ENCODE data around the gene GNS.

The GNS gene

DNA sequence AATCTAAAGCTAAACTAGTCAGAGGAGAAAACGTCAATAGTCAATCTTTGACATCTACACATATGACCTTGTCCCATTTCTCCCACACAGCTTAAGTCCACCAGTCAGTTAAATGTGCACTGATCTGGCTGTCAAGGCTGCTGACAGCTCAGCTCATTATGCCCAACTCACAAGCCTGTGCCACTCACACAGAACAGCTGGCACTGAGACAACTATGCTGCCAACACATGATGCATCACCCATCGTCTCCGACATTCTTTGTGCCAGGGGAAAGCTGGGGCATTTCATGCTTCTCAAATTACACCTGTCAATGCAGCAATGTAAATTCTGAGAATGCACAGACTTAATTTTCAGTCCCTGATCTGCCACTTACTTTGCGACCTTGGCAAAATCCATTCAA, 25.3 kb downstream of the GNS start:
- DNase-seq, result no peak

DNA sequence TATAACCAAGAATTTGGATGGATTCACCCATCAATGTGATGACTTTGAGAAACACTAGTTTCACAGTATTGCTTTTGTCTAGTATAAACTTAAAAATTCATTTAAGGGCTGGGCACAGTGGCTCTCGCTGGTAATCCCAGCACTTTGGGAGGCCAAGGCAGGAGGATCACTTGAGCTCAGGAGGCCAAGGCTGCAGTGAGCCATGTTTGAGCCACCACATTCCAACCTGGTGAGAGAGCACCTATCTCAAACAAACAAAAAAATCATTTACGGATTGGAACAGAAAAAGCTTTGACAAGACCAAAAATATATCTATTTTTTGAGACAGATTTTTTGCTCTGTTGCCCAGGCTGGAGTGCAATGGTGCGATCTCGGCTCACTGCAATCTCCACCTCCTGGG, 27.5 kb downstream of the GNS start:
- no peak for DNase-seq

DNA sequence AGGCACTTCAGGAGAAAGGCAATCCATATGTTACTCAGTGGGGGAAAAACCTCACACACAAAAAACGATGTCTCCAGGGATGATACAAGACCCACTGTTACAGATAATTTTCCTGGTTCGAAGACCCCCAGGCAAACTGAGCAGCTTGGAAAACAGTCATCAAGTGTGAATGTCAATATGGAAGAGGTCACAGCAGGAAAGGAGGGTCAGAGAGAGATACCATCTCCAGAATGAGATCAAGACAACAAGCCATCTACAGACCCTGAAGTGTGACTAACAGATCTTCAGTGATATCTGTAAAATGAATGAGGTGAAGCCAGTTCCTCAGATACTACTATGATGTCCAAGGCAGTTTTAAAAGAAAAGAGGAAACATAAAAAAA, 28.6 kb downstream of the GNS start:
- DNase-seq, result no peak

DNA sequence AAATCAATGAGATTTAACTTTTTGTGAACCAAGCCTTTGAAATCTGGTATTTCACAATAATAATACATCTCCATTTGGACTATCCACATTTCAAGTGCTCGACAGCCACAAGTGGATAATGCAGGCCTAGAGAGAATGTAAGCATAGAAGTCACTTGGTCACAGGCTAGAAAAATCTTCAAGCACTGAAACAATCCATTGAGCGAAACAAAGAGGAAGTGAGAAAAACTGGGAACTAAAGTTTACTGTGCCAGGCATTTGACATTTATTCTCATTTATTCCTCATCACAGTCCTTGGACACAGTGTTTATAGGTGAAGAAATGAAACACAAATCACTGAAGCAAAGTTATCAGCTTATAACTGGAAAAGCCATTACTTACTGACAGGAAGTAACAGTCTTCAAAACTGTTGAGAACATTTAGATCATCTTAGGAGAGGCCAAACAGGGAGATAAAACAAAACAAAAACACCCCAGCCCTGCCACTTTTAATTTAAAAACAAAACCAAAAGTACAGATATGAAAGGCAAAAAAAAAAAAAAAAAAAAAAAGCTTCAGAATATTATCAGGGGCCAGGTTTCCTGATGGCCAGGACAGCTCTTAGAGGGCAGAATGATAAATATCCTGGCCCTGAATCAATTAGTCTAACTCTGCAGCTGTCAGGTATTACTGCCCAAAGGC, 29.2 kb downstream of the GNS start:
- no peak for DNase-seq

DNA sequence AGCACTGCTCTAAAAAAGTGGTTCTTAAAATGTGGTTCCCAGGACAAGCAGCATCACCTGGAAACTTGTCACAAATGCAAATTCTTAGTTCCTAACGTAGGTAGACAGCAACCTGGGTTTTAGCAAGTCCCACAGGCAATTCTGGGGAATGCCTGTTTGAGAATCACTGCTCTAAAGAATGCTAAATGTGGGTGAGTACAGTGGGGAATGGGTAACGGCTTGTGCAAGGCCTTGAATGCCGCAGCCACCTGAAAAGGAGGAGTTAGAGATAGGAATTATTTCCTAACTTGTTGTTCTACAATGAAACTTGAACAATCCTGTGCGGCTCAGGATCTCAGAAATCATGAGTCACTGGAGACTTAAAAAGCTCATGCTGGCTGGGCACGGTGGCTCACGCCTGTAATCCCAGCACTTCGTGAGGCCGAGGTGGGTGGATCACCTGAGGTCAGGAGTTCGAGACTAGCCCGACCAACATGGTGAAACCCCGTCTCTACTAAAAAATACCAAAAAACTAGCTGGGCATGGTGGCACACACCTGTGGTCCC, 34.9 kb downstream of the GNS start:
- DNase-seq, result no peak

DNA sequence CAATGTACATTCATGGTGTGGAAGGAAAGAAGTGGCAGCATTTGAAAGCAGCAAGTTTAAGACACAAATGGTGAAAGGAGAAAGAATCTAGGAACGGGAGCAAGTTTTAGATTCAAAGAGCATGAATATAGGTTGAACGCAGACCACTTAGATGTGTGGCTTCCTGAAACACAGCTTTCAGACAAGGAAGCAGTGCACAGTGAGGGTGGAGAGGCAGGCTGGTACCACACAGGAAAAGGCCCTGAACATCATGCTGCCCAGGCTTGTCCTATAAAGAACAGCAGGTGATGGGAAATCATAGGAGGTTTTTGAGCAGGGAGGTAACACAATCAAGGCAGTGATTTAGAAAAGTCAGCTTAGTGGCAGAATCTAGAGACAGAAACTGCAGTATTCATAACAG, 35.6 kb downstream of the GNS start:
- DNase-seq, result no peak

DNA sequence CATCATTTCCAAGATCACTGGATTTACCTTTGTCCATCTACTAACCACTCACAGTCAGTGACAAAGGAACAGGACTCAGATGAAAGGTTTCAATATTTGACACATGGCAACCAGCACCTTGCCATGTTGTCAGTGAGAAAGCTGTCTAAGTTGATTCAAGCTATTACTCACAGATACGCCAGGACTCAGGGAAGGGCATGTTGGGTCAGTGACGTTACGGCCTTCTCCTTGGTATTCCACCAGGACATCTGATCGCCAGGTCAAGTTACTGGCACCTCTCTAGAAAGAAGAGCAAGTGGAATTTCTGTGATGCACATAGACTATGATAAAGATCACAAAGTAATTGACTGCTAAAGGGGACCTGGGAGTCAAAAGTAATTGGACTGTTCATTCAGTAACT, 36.4 kb downstream of the GNS start:
- DNase-seq, result no peak

DNA sequence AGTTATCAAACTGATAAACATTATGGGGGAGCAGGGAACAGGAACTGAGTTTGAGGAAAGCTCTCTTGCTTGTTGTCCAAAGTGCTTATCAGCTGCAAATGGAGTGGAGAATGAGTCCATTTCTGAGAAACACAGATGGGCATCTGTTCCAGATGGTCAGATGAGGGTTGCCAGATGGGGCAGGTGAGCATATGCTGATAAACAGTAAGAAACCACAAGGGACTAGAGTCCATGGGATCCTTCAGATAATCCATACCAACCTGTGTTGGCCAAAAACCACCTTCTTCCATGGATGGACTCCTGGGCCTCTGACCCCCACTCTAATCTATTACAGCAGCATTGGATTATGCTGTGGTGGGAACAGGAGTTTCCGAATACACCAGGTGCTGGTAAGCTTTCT, 38.3 kb downstream of the GNS start:
- DNase-seq, result no peak

DNA sequence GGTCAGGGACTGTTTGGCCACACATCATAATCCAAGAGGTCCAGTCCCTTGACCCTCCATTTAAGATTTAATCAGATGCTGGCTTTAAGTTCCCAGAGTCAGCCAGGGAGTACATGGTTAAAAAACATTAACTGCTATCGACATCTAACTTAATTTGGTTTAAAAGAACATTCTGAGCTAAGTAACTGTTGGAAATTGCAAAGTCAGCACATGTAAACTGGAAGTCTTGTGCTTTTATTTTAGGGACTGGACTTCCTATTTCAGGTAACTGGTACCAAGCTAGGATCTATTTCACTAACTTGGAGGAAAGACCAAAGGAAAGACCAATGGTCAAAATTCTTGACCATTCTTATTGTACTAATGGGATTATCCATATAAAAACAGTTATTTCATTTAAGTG, 40.6 kb downstream of the GNS start:
- DNase-seq, result no peak

DNA sequence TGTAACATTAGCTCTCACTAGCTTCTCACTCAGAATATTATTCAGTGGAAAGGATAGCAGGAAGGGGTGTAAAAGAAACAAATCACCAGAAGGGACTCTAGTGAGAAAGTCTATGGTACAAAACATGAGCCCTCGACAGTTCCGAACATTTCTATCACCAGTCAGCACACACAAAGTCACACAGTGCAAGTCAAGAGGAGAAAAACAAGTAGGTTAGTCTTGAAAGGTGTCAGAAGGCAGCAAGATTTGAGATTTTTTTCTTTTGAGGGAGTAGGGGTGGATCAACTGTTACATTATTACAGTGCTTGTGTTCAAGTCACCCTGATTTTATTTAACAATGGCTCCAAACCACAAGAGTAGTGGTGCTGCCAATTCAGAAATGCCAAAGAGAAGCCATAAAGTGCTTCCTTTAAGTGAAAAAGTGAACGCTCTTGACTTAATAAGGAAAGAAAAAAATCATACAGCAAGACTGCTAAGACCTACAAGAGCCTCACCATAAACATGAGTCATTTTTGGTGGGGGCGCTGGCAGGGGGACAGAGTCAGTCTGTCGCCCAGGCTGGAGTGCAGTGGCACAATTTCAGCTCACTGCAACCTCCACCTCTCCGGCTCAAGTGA, 42.3 kb downstream of the GNS start:
- DNase-seq, result no peak

DNA sequence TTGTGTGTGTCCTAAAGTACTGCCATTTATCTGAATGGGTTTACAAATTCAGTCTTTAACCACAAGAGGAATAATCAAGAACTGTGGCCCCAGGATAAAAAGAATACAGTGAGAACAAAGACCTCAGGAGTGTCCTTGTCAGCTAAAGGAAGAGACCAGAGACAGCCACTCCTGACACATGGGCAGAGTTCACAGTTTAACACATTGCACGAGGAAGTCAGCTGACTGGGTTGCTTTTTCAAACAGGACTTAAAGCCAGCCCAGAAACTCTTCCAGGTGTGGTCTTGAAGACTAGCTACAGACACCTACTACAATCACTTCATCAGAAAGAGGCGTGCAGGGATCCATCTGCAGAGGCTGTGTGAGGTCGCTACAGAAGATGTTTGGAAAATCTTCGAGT, 42.8 kb downstream of the GNS start:
- DNase-seq, result no peak

DNA sequence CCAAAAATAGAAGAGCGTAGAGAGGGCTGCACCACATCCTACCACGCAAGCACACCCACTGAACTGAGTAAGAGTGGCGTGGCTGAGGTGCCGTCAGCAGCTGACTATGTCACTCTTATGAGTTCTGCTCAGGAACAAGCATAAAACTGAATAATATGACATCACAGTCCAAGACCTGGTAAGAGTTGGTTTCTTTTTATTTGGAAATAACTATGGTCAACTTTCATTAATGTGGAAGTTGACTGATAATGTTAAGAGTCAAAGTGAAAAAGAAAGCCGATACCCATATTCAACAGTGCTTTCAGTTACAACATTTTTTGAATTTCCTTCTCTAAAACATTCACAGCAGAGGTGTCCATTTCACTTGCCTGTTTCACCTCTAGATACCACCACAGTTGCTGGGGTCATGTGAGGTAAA, 44.6 kb downstream of the GNS start:
- DNase-seq, result no peak

DNA sequence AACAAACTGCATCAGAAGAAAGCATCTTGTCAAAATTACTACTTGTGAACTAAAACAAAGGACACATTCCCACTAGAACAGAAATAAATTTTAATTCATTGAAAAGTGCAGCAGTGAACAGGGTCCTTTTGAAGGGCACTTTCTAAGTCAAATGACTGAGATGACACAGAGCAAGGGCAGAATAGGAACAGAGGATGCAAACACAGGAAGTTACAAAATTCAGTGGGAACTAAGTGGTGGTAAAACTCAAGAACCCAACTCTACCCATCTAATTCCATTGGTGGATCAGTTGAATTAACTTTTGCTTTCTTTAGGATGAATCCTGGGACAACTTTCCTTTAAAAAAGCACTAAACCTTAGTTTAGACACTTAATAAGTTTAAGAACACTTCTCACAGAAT, 45.8 kb downstream of the GNS start:
- no peak for DNase-seq

DNA sequence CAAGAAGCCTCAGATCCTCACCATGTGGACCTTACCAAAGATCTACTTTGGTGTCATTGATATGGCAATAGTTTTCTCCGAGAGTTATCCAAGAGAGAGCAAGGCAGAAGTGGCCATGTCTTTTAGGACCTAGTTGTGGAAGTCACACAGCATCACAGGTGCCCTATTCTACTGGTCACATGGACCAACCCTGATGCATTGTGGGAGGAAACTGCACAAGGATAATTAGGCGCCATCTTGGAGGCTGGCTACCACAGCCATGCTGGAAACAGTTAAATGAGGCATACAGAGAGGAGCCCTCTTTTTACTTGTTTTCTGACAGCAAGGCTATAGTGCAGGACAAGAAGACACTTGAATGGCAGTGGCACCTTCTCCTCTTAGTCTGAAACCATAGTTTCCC, 49.8 kb downstream of the GNS start:
- no peak for DNase-seq

DNA sequence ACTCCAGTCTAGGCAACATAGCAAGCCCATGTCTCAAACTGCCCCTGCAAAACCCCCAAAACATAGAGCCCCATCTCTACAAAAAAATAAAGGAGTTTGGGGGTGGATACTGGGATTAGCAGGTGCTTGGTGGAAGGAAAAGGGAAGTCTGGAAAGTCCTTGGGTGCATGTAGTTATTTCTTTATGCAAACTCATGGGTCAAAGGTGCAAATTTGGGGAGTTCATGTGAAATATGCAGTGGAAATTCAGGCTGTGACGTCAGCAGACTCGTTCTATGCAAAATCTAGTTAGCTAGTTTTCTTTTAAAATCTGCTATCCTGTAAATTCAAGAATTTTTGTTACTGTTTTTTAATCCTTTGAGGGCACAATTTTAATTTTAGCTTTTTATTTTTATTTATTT, 51.3 kb downstream of the GNS start:
- no peak for DNase-seq

DNA sequence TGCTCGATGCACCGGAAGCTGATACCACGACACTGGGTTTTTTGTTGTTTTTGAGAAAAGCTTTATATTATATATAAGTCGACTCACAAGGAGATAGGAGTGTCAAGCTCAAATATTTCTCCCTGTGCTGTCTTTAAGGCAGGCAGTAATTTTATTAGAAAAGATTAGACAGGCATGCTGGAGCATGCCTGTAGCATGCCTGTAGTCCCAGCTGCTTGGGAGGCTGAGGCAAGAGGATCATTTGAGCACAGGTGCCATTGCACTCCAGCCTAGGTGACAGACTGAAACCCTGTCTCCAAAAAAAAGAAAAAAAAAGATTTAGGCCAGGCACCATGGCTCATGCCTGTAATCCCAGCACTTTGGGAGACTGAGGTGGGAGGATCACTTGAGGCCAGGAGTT, 51.8 kb downstream of the GNS start:
- no peak for DNase-seq

DNA sequence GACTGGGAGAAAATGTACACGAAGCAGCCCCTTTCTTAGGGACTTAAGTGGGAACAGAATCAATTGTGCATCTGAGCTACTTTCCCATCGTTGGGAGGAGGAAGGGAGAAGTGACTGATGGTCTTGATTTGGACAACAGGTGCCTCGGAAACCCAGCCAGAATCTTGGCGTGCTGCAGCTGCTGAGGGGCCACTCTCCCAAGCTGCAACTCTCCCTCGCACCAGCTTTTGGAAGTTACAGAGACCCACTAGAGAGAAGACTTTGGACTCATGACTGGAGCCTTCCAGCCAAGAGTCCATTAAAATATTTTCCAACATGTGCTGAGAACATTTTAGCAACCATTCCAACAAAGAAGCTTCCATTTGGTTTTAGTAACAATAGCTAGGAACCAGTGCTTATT, 52.3 kb downstream of the GNS start:
- DNase-seq, result no peak

DNA sequence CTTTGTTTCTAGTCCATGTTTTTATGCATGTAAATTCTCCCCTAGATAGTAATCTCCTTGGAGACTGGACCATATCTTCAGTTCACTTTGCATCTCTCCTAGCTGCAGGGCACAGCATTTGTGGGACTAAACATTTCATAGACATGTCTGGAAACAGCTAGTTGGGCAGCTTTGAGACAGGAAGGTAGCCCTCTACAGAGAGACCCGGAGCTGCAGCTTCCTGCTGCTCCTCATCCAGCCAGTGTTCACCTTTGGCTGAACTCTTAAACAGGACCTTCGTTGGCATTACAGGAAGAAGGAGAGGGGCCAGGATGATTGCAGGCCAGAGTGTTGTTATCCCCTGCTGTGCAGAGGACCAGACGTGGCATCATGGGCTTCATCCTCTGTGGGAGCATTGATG, 52.9 kb downstream of the GNS start:
- no peak for DNase-seq

DNA sequence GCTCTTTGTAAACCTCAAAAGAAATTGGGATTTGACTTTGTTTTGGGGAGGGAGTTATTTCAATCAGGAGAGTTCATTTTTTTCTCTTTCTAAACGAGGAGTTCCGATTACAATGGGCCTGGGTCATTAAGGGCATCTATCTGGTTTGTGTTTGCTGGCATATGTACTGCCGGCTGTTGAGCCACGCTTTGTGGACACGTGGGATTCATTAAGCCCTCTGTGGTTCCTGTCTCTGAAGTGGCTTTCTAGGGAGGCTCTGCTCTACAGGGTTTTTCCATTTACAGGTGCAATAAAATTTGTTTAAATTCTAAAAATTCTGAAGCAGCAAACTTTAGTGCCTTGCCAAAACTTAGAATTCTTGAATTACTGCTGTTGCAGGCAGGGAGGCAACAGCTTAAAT, 57.9 kb downstream of the GNS start:
- DNase-seq, result no peak

DNA sequence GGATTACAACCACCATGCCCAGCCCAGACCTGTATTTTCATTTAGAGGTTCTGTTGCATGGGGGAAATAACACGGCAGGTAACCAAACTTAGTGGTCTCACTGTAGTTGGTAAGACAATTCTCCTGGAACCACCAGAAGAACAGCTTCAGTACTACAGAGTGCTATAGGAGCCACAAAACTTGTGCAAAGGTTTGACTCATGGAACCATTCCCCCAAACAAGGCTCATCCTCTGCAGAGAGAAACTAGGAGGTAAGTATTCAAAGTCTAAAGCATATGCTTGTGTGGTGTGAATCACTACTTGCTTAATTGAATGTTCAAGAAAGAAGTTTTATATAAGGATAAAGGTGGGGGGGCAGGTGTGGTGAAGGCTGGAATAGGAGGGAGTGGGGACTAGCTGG, 58.7 kb downstream of the GNS start:
- no peak for DNase-seq

DNA sequence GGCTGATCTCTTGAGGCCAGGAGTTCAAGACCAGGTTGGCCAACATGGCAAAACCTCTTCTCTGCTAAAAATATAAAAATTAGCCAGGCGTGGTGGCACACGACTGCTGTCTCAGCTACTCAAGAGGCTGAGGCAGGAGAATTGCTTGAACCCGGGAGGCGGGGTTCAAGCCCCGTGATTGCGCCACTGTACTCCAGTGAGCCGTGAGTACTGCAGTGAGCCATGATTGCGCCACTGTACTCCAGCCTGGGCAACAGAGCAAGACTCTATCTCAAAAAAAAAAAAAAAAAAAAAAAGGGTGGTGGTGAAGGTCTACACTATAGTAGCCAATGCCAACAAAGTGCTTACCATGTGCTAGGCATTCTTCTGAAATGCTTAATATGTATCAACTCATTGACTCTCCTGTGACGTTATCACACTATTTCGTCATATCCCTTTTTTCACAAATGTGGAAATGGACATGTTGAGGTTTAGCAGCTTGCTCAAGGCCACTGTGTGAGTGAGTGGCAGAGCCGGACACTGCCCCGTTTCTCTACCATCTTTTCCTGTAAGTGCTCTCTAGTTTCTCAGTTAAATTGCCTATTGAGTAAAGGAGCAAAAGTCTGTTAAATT, 59.6 kb downstream of the GNS start:
- DNase-seq, result no peak

DNA sequence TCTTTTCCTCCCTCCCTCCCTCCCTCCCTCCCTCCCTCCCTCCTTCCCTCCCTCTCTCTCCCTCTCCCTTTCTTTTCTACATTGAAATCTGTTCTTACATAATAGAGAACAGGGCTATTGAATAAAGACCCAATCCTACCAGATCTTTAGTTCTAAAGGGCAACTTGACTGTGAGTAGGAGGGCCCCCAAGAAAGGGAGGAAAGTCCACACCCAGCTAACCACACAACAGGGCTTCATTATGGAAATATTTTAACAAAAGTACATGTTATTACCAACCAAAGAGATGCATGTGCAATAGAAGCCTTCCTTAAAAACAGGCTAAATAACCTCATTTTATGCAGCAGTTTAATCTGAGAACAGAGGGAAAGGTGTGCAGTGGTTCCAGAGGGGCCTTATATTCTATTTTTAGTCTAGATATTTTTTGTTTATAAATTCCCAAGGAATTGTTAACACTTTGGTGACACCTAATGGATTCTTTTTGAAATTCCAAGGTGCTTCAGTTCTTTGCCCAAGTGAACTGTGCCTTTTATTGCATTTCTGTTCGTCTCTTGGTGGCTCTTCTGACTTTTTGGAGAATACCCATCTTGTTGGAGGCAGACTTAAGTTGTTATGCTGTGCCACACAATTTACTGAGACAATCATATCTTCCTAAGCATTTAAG, 63.0 kb downstream of the GNS start:
- no peak for DNase-seq

DNA sequence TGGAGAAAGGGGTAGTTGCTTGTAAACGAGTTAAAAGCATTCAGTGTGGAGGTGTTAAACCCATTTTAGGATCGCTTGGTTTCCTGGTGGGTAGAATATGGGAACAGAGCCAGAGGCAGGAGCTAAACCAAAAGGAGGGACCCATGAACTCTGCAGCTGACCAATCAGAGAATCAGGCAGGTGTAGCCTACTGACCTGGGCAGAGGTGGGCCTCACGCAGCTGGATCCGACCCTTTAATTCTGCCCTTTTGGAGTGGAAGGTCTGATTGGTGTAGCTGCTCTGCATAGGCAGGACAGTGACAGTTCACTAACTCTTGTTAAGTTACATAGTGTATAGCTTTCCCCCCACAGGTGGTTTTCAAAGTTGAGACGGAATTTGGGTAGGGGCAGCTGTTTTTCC, 63.7 kb downstream of the GNS start:
- DNase-seq, result no peak

Data from NCI-H1048 (cell line).